Parathyroid adenoma (tissue), 2 donors: ENCODE results near the gene YIPF2.
"Not testable (repeated sequence)": the region's sequence is repeated elsewhere in the genome, so short reads cannot be mapped to it uniquely, and the experiment has no call there.

ENCODE experiments used
- H2AFZ ChIP-seq: fragments of 300-600 bp; sonication (generic); one replicate; pipeline ENCODE4 v1.7.0; 2017; ENCODE audit warnings: antibody characterized with exemption, mild to moderate bottlenecking
- H3K27ac ChIP-seq: fragments of 300-600 bp; sonication (generic); one replicate; pipeline ENCODE4 v1.7.0; 2017
- H3K27me3 ChIP-seq: fragments of 300-600 bp; sonication (generic); one replicate; pipeline ENCODE4 v1.7.0; 2017; ENCODE audit warnings: low read length; ENCODE audit not compliant: control insufficient read depth, insufficient read depth
- H3K36me3 ChIP-seq: fragments of 300-600 bp; sonication (generic); one replicate; pipeline ENCODE4 v1.7.0; 2017; ENCODE audit warnings: low read length; ENCODE audit not compliant: control insufficient read depth, insufficient read depth
- H3K4me1 ChIP-seq: fragments of 300-600 bp; sonication (generic); one replicate; pipeline ENCODE4 v1.7.0; 2017; ENCODE audit warnings: control low read depth
- H3K4me2 ChIP-seq: fragments of 300-600 bp; sonication (generic); one replicate; pipeline ENCODE4 v1.7.0; 2017; ENCODE audit warnings: low read length
- H3K4me3 ChIP-seq: fragments of 300-600 bp; sonication (generic); one replicate; pipeline ENCODE4 v1.7.0; 2017; ENCODE audit warnings: low read depth, low read length
- H3K79me2 ChIP-seq: fragments of 300-600 bp; sonication (generic); one replicate; pipeline ENCODE4 v1.7.0; 2017; ENCODE audit warnings: control low read depth
- H3K9ac ChIP-seq: fragments of 300-600 bp; sonication (generic); one replicate; pipeline ENCODE4 v1.7.0; 2017; ENCODE audit warnings: mild to moderate bottlenecking
- H3K9me3 ChIP-seq: fragments of 300-600 bp; sonication (generic); one replicate; pipeline ENCODE4 v1.7.0; 2017; ENCODE audit warnings: low read length; ENCODE audit not compliant: control insufficient read depth
- TF ChIP-seq, protein P1 (sequence below): fragments of 300-600 bp; sonication (generic); IDR thresholded peaks from one replicate; pipeline ENCODE4 v1.7.0; 2017; ENCODE audit warnings: antibody characterized with exemption, mild to moderate bottlenecking
- donor health status: primary hyperparathyroidism.

Gene YIPF2

GRCh38 chr19:10963865-10964264 is 35.4 kb upstream of the YIPF2 start:
- Histone ChIP-seq H3K27me3 (no peaks in the 10 kb centered on the region), H3K79me2 (peaks cover 56% of the 10 kb centered on the region), H3K27ac (no peak overlapping the region), H3K4me1 (peaks cover 17% of the 10 kb centered on the region), H3K9me3 (no peaks in the 10 kb centered on the region), H3K9ac (no peak overlapping the region), H2AFZ (no peak overlapping the region), H3K4me2 (peak overlapping the region; percentile 35), H3K36me3 (no peaks in the 10 kb centered on the region), H3K4me3 (no peak overlapping the region)
- TF ChIP-seq, protein P1, sequence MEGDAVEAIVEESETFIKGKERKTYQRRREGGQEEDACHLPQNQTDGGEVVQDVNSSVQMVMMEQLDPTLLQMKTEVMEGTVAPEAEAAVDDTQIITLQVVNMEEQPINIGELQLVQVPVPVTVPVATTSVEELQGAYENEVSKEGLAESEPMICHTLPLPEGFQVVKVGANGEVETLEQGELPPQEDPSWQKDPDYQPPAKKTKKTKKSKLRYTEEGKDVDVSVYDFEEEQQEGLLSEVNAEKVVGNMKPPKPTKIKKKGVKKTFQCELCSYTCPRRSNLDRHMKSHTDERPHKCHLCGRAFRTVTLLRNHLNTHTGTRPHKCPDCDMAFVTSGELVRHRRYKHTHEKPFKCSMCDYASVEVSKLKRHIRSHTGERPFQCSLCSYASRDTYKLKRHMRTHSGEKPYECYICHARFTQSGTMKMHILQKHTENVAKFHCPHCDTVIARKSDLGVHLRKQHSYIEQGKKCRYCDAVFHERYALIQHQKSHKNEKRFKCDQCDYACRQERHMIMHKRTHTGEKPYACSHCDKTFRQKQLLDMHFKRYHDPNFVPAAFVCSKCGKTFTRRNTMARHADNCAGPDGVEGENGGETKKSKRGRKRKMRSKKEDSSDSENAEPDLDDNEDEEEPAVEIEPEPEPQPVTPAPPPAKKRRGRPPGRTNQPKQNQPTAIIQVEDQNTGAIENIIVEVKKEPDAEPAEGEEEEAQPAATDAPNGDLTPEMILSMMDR = no peak

DNA sequence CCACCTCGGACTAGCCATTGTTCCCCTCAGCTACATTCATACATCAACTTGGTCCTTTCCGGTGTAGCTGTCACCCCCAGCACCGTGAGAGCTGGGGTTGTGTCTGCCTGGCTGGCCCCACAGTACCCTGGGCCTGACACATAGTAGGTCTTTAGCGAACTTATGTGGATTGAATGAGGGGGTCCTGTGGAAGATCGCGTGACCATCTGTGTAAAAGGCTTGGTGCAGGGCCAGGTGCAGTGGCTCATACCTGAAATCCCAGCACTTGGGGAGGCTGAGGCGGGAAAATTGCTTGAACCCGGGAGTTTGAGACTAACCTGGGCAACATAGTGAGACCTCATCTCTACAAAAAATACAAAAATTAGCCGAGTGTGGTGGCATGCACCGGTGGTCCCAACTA is 34.4 kb upstream of the YIPF2 start:
- H3K9me3 ChIP-seq = no peaks in the 10 kb centered on the region
- H3K9ac ChIP-seq = no peak overlapping the region
- no peaks in the 10 kb centered on the region for H3K27me3 ChIP-seq
- H3K4me1 ChIP-seq = peaks cover 8% of the 10 kb centered on the region
- no peak overlapping the region for H3K4me3 ChIP-seq
- peaks cover 46% of the 10 kb centered on the region for H3K79me2 ChIP-seq
- no peak overlapping the region for H2AFZ ChIP-seq
- H3K4me2 ChIP-seq = no peak overlapping the region
- TF ChIP-seq, protein P1 = no peak
- H3K27ac ChIP-seq = no peak overlapping the region
- no peaks in the 10 kb centered on the region for H3K36me3 ChIP-seq

- H3K27ac ChIP-seq = peak overlapping the region; percentile 11
- peaks cover 8% of the 10 kb centered on the region for H3K4me1 ChIP-seq
- H3K4me3 ChIP-seq = peak overlapping the region; percentile 85
- no peaks in the 10 kb centered on the region for H3K36me3 ChIP-seq
- peak overlapping the region; percentile 61 for H2AFZ ChIP-seq
- H3K27me3 ChIP-seq = no peaks in the 10 kb centered on the region
- H3K9me3 ChIP-seq = no peaks in the 10 kb centered on the region
- H3K9ac ChIP-seq = no peak overlapping the region
- H3K4me2 ChIP-seq = peak overlapping the region; percentile 95
- TF ChIP-seq, protein P1 = no peak
- H3K79me2 ChIP-seq = peaks cover 42% of the 10 kb centered on the region
Measured at GRCh38 chr19:10961073-10961860, 32.8 kb upstream of the YIPF2 start.

DNA sequence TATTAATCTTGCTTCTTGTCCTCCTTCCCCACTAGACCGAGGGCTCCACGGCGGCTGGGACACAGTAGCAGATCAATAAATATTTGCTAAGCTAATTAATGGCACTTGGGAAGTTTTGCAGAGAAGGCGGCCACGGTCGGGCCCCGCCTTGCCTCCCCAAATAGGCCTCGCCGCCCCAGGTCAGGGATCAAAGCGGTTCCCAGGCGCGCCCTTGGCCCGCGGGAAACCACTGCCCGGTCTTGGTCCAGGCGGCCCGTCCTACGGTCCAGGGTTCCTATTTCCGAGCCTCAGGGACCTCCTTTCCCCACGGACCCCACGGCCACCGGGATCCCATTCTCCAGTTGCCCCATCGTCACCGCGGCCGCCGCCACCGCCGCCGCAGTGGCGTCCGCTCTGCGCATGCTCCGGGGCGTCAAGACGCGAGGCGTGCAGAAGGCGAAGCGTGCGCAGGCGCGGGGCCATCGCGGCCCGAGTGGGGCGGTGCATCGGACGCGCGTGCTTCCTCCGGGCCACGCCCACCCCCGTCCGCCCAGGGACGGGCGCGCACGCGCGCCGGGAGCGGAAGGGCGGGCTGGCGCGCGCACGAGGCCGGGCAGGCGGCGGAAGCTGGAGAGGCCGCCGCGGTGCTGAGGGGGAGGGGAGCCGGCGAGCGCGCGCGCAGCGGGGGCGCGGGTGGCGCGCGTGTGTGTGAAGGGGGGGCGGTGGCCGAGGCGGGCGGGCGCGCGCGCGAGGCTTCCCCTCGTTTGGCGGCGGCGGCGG is 32.1 kb upstream of the YIPF2 start, which contains the start of gene SMARCA4:
Gene SMARCA4 (plus strand): TSS at position 717 of the 759 bp plus-strand sequence. CDS start 23,122 bp downstream, outside the sequence.
- TF ChIP-seq, protein P1 = no peak
- Histone ChIP-seq H3K4me1 (peaks cover 8% of the 10 kb centered on the region), H3K4me2 (peak within 1 kb of the TSS; percentile 97), H3K36me3 (no peaks in the 10 kb centered on the region), H3K9me3 (no peaks in the 10 kb centered on the region), H3K9ac (peak within 1 kb of the TSS; percentile 41), H3K27me3 (no peaks in the 10 kb centered on the region), H3K27ac (peak within 1 kb of the TSS; percentile 95), H2AFZ (peak within 1 kb of the TSS; percentile 96), H3K4me3 (peak within 1 kb of the TSS; percentile 85), H3K79me2 (peaks cover 37% of the 10 kb centered on the region)

DNA sequence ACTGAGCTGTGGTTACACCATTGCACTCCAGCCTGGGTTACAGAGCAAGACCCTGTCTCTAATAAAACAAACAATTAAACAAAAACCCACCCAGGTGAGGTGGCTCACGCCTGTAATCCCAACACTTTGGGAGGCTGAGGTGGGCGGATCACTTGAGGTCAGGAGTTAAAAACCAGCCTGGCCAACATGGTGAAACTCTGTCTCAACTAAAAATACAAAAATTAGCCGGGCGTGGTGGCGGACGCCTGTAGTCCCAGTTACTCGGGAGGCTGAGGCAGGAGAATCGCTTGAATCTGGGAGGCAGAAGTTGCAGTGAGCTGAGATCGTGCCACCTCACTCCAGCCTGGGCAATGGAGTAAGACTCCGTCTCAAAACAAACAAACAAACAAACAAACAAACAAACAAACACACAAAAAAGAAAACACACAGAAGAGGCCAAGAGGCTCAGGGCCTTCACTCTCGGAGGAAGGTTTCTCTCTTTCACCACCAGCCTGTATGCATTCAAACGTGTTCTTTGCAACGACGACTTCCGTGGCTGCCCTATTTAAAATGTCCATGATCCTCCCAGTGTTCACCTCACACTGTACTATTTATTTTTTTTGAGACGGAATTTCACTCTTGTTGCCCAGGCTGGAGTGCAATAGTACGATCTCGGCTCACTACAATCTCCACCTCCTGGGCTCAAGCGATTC is 31.0 kb upstream of the YIPF2 start:
- not testable (repeated sequence) for H3K36me3 ChIP-seq, H3K27me3 ChIP-seq, H3K9me3 ChIP-seq, H2AFZ ChIP-seq, H3K9ac ChIP-seq, H3K4me1 ChIP-seq
- peak overlapping the region; percentile 77 for H3K4me3 ChIP-seq
- peak overlapping the region; percentile 95 for H3K27ac ChIP-seq
- peaks cover 27% of the 10 kb centered on the region for H3K79me2 ChIP-seq
- H3K4me2 ChIP-seq = peak overlapping the region; percentile 97
